K562 treated with DMSO at 1 percent for 48 hours (cell line): ENCODE measurements around the gene ADAMTS2. TPM values are rescaled to one million over a fixed set of nuclear protein-coding genes. Genes with fewer than 3 reads are reported as not detected.

Experiments
- total RNA-seq: library from RNA; unstranded; fragments of 300-600 nt; gene quantifications from 2 replicates; pipeline ENCODE4 v1.2.3, GENCODE V29; 2022; ENCODE audit warnings: low replicate concordance; ENCODE audit errors: extremely low read depth

The ADAMTS2 gene
- total RNA-seq, result not detected in 2 replicates

GRCh38 chr5:179345433-179346321 is at the start of gene ADAMTS2:
Gene ADAMTS2 (minus strand): TSS chr5:179345461. CDS start chr5:179345328, 133 bp downstream.

Other genes starting within 250 kb of the ADAMTS2 start
- gene RUFY1, start 205.1 kb upstream of the ADAMTS2 start, total RNA-seq, result not detected in 2 replicates